ENCODE results near the gene TTC28. TPM values are rescaled to one million over a fixed set of nuclear protein-coding genes. Genes with fewer than 3 reads are reported as not detected.
"Not testable (repeated sequence)": the region's sequence is repeated elsewhere in the genome, so short reads cannot be mapped to it uniquely, and the experiment has no call there.

TTC28 gene
- total RNA-seq, 1 experiment from 2014 or later = 0.12 TPM

DNA sequence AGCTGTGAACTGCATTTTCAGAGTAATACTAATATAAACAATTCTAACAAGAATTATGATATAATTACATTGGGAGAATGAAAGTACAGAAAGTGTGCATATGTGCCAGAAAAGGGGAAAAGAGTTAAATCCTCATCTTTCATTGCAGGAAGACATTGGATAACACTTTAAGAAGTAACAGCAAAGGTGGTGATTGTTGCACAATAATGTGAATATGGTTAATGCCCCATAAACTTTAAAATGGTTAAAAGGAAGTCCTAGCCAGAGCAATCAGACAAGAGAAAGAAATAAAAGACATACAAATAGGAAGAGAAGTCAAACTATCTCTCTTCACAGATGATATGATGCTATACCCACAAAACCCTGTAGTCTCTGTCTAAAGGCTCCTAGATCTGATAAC is 111.5 kb downstream of the TTC28 start:
- ATAC-seq = no peak
- RAD21 ChIA-PET (ENCODE audit: low non-redundant PET in 1 of 2, low total read pairs in 2 of 2, uncharacterized antibody in 2 of 2, unreplicated experiment in 2 of 2) = no interaction called here
- Histone ChIP-seq H3K79me2 (ENCODE audit: insufficient read depth, low read length) (no peaks in the 10 kb centered on the region), H3K27me3 (ENCODE audit: insufficient read depth, low read length) (peaks cover 18% of the 10 kb centered on the region), H3K9me2 (ENCODE audit: insufficient read depth) (no peaks in the 10 kb centered on the region), H3K9me3 (ENCODE audit: control insufficient read depth in 1 of 2, insufficient read depth in 1 of 2, low read depth in 1 of 2, low read length in 2 of 2) (no peaks in the 10 kb centered on the region), H3K4me1 (ENCODE audit: control insufficient read depth in 1 of 2, insufficient read depth in 2 of 2, low read length in 2 of 2) (no peaks in the 10 kb centered on the region), H3K9ac (ENCODE audit: low read length) (no peak overlapping the region), H4K20me1 (ENCODE audit: insufficient read depth) (no peaks in the 10 kb centered on the region), H3K4me2 (ENCODE audit: low read length) (no peak overlapping the region), H3K36me3 (ENCODE audit: control insufficient read depth in 1 of 2, insufficient read depth in 2 of 2, low read length in 2 of 2) (no peaks in the 10 kb centered on the region), H2AFZ (ENCODE audit: low read depth, low read length, poor library complexity, severe bottlenecking) (no peak overlapping the region), H3K4me3 (replicated peaks in 1 of 2; ENCODE audit: low read depth in 1 of 2, low read length in 2 of 2) (no peak overlapping the region), H3K27ac (ENCODE audit: low read depth, low read length) (no peak overlapping the region)
- intact Hi-C loops (cut with micrococcal nuclease) = no loop called here
- BruUV-seq (replicated peaks) = no TSS peak
- CTCF ChIA-PET = no interaction called here
- no peak for DNase-seq (ENCODE audit: low read depth, low spot score)
- POLR2A ChIA-PET = no interaction called here
- no peak for TF ChIP-seq ZFX (IDR thresholded peaks at IDR 0.05)
- TF ChIP-seq EZH2 (IDR thresholded peaks at IDR 0.05) = no peak
- TF ChIP-seq ZNF274 (IDR thresholded peaks at IDR 0.05; ENCODE audit: low read depth, low read length) = no peak
- TF ChIP-seq FOSL1 (IDR thresholded peaks at IDR 0.05; ENCODE audit: low read depth) = no peak

DNA sequence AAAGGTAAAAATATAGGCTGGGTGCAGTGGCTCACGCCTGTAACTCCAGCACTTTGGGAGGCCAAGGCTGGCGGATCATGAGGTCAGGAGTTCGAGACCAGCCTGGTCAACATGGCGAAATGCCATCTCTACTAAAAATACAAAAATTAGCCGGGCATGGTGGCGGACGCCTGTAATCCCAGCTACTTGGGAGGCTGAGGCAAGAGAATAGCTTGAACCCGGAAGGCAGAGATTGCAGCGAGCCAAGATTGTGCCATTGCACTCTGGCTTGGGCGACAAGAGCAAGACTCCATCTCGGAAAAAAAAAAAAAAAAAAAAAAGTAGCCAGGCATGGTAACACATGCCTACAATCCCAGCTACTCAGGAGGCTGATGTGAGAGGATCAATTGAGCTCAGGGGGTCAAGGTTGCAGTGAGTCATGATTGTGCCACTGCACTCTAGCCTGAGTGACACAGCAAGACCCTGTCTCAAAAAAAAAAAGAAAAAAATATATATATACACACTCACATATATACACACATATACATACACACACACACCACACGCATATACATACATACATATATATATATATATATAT is 112.6 kb downstream of the TTC28 start:
- H3K4me1 ChIP-seq (ENCODE audit: control insufficient read depth in 1 of 2, insufficient read depth in 2 of 2, low read length in 2 of 2); ATAC-seq; H3K4me3 ChIP-seq (replicated peaks in 1 of 2; ENCODE audit: low read depth in 1 of 2, low read length in 2 of 2); RAD21 ChIA-PET (ENCODE audit: low non-redundant PET in 1 of 2, low total read pairs in 2 of 2, uncharacterized antibody in 2 of 2, unreplicated experiment in 2 of 2); H4K20me1 ChIP-seq (ENCODE audit: insufficient read depth); H2AFZ ChIP-seq (ENCODE audit: low read depth, low read length, poor library complexity, severe bottlenecking); H3K36me3 ChIP-seq (ENCODE audit: control insufficient read depth in 1 of 2, insufficient read depth in 2 of 2, low read length in 2 of 2); DNase-seq (ENCODE audit: low read depth, low spot score); H3K4me2 ChIP-seq (ENCODE audit: low read length); BruUV-seq (replicated peaks); POLR2A ChIA-PET; H3K9me3 ChIP-seq (ENCODE audit: control insufficient read depth in 1 of 2, insufficient read depth in 1 of 2, low read depth in 1 of 2, low read length in 2 of 2); H3K27ac ChIP-seq (ENCODE audit: low read depth, low read length); H3K9me2 ChIP-seq (ENCODE audit: insufficient read depth); H3K9ac ChIP-seq (ENCODE audit: low read length); CTCF ChIA-PET; H3K79me2 ChIP-seq (ENCODE audit: insufficient read depth, low read length); intact Hi-C loops (cut with micrococcal nuclease): not testable (repeated sequence)
- H3K27me3 ChIP-seq (ENCODE audit: insufficient read depth, low read length) = peaks cover 18% of the 10 kb centered on the region
